Epithelial cell of prostate (primary cell): Measurements from ENCODE around the gene LACRT.

Experiments
- DNase-seq: peaks from one replicate; pipeline ENCODE4 v3.0.0-alpha.2; 2011; ENCODE audit warnings: low read depth, low spot score
- H3K27ac ChIP-seq: fragments of 450-650 bp; 2 replicates; pipeline ENCODE4 v1.5.1; 2017; ENCODE audit warnings: mild to moderate bottlenecking

The LACRT gene

DNA sequence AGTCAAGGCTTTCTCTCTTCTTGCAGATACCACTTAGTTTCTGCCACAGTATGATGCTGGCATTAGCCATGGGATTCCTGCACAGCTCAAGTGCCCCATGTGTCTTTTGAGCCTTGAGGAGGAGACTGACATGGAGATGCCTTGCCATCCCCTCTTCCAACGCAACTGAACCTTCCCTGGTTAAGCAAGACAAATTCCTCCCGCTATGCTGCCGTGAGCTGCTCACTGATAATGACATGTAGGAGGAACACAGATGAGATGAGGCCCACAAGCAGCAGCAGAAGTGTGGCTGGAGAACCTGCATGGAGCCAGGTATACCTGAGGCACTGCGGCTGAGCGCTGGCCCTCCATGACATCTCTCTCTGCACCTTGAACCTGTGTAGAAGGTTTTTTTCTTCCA is 30.8 kb downstream of the LACRT start:
- DNase-seq = no peak
- no peak overlapping the region for H3K27ac ChIP-seq

- no peak for DNase-seq
- no peak overlapping the region for H3K27ac ChIP-seq
These were observed 31.4 kb downstream of the LACRT start for GRCh38 chr12:54603173-54603814.

DNA sequence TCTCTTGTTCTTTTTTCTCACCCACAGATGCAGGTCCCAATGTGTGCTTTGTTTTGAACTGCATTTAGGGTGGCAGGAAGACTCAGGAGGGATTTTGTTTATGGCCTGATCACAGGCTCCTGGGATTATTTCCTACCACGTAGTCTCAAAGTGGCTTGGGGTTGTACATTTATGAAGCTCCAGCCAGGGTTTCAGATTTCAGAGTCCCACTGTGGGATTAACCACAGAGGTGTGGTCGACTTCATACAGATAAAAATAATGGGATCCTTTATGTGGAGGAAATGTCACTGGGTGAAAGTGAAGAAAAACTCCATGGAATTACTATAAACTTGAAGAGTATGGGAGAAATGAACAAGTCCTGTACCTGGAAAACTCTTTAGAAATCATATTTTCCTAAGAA is 32.0 kb downstream of the LACRT start:
- no peak overlapping the region for H3K27ac ChIP-seq
- DNase-seq = no peak

DNA sequence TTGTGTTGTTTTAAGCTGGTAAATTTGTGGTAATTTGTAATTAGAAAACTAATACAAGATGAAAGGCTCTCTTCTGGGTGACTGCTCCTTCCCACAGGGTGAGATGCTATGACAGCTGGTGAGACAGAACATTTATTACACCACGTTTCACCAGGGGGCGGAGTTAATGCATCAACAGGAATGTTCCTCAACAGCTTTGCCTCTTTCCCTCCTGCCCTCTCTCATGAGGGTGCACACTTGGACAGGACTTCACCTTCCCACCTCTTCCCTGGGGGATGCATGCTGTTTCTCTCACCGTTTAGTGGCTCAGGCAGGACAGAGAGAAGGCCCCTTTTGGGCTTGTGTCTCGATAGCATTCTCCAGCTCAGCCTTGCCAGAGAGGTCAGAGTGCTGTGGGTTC is 32.9 kb downstream of the LACRT start:
- no peak overlapping the region for H3K27ac ChIP-seq
- DNase-seq = no peak

GRCh38 chr12:54598970-54599369 is 35.7 kb downstream of the LACRT start:
- DNase-seq = no peak
- no peak overlapping the region for H3K27ac ChIP-seq

GRCh38 chr12:54596526-54596946 is 38.2 kb downstream of the LACRT start:
- no peak for DNase-seq

GRCh38 chr12:54595471-54595870 is 39.2 kb downstream of the LACRT start:
- no peak overlapping the region for H3K27ac ChIP-seq
- no peak for DNase-seq

More at GRCh38 chr12:54596526-54596946, 38.2 kb downstream of the LACRT start:
- H3K27ac ChIP-seq = no peak overlapping the region

GRCh38 chr12:54593725-54594124 is 41.0 kb downstream of the LACRT start:
- no peak overlapping the region for H3K27ac ChIP-seq
- DNase-seq = no peak

DNA sequence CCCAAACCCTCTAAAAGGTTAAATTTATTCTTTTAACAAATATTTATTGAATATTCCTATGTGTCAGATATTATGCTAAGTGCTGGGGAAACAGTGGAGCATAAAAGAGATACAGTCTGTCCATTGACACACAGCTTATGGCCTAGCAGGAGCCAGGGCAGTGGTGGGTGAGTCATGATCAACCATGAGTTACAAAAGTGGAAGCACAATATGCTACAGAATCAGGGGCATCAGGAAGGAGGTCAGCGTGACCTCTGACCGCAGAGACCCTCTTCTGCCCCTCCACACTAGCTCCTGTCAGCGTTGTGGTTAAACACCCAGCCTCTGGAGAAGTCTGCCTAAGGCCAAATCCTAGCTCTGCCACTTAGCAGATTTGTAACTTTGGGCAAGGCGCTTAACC is 41.6 kb downstream of the LACRT start:
- DNase-seq = no peak
- H3K27ac ChIP-seq = no peak overlapping the region

GRCh38 chr12:54592316-54592715 is 42.4 kb downstream of the LACRT start:
- H3K27ac ChIP-seq = no peak overlapping the region
- no peak for DNase-seq

DNA sequence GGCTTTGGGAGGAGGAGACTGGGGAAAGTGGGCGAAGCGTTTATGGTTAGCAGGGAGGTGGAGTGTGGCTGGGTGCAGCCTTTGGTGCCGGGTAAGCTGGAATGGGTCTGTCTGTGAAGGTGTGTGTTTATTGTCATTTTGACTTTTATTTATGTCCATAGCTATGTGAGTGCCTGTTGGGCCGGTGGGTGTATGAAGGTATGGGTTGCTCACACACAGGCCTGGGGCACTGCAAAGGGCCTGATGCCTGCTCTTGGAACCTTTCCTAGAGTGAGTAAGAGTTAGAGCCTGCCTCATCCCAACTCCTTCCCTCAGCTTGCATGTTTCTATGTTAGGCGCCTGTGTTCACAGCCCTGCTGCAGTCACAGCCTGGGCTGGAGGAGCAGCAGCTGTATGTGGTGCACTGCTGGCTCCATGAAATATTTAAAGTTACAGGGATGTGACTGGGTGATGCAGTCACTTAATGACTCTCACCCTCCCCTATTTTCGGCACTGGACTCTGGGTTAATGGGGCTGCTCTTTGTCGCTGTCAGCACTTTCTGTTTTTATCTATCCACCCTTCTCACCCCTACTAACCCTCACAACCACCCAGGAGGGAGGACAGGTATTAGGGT is 43.6 kb downstream of the LACRT start:
- H3K27ac ChIP-seq = no peak overlapping the region
- DNase-seq = no peak

DNA sequence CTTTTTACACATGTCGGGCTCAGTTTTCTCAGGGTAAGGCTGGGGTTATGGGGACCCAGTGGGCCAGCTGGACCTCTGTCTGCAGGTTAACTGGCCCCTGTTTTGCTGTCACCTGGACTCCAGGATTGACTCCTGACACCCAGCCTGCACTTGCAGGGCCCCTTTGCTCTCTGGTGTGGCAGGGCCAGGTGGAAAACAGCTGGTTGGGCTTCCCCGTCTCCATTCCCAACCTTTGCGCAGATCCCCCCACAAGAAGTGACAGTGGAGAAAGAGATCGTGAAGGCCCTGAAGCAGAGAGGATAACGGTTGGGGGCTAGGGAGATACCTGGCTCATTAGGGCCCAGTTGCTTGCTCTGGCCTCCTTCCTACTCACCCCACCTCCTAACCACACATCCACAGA is 44.7 kb downstream of the LACRT start:
- H3K27ac ChIP-seq = no peak overlapping the region
- no peak for DNase-seq

GRCh38 chr12:54588890-54589267 is 45.8 kb downstream of the LACRT start:
- H3K27ac ChIP-seq = no peak overlapping the region
- DNase-seq = no peak

DNA sequence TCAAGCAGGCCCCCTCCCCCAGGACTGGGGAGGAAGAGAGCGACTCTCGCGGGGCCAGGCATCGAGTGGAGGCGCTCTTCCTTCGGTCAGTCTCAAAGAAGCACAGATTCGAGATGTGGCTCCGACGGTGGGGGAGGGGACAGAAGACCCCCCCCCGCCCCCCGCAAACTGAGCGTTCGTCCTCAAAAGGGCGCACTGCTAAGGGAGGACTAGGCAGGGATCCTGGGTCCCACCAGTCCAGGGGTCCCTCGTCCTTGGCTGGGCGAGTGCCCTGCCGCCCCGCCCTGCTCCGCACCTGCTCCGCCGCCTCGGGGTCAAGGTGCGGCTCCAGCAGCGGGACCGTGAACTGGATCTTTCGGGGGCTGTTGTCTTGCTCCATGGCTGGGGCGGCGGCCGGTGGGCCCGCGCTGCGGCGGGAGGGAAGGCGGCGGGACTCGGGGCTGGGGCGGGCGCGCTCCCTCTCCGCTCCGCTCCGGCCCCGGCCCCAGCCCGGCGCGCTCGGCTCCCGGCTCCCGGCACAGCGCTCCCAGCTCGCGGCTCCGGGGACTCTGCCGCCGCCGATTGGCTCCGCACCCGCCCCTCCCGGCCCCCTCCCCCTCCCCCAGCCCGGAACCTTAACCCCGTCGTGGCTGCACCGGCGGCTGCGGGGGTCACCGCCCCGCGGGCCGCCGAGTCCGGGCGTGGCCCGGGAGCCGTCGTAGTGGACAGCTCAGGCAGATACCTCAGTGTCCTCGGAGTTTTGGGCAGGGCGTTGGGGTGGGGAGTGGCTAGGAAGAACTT is 46.4 kb downstream of the LACRT start, which contains the start of gene PPP1R1A:
Gene PPP1R1A, minus strand, starts transcription at position 550 of the 780 bp plus-strand sequence. Its CDS starts 171 bp downstream, at position 379.
- H3K27ac ChIP-seq = no peak within 1 kb of the TSS
- DNase-seq = no peak

- H3K27ac ChIP-seq = no peak overlapping the region
- DNase-seq = no peak
These were observed 47.3 kb downstream of the LACRT start for GRCh38 chr12:54587315-54587873.

DNA sequence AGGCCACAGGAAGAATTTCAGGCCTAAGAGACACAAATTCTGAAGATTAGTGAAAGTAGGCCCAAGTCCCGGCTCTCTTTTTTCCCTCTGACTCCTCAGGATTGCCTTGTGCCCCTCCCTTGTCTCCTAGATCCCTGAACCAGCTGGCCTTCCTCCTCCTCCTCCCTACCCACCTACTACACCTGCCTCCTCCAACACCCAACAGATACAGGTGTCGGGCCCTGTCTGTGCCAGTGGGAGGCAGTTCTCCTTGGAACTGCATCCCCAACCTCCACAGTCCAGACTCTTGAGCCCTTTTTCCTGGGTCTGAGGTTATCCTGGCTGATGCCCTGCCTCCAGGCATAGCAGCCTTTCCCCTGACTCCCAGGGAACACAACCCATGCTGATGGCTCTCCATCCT is 48.1 kb downstream of the LACRT start:
- DNase-seq = no peak
- H3K27ac ChIP-seq = no peak overlapping the region

DNA sequence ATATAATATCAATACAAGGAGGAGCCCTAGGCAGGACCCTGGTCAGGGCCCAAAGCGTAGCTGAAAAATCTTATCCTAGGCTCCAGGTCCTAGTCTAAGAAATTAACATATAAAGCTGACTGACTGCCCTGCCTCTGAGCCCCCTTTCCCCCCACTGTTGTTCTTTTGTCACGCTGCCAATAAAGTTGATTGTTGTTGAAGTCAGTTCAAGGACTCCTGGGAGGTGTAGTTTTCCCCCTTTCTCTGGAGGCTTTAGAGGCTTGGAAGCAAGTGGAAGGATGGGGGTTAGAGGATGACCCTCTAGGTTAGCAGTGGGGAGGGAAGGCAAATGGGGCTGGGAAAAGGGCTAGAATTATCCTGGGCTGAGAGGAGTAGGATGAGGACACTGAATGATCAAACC is 49.5 kb downstream of the LACRT start:
- H3K27ac ChIP-seq = no peak overlapping the region
- no peak for DNase-seq

DNA sequence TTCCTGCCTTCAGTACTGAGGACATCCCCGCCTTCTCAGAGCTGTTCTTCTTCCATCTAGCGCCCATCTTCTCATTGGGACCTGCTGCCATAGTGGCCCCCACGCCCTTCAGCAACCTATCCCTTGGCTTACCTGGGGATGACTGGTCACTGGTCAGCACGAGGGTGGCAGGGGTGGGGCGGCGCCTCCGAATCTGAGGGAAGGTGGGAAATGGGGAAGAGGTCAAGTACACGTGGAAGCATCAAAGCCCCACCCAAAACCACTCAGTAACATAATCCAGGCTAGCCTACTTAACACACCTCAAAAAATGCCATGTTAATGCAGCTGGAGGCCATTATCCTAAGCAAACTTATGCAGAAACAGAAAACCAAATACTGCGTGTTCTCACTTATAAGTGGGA is 50.6 kb downstream of the LACRT start:
- no peak for DNase-seq
- H3K27ac ChIP-seq = no peak overlapping the region

DNA sequence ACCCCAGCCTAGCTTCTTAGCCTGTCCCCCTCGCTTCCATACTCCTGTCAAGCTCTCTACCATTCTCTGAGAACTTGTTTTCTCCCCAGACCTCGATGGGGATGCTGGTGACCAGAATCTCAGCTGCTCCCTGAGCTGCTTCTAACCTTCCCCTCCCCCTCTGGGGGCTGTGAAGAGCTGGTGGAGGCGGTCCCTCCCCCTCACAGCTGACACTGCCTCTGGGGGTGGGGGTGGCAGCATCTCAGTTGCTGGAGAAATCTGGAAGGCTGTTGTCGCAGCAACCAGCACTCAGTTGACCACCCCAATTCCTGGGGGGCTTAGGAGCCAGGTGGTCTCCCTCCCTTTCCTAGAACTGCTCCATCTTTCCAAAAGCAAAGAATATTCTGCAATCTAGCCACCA is 51.0 kb downstream of the LACRT start:
- DNase-seq = no peak
- no peak overlapping the region for H3K27ac ChIP-seq

DNA sequence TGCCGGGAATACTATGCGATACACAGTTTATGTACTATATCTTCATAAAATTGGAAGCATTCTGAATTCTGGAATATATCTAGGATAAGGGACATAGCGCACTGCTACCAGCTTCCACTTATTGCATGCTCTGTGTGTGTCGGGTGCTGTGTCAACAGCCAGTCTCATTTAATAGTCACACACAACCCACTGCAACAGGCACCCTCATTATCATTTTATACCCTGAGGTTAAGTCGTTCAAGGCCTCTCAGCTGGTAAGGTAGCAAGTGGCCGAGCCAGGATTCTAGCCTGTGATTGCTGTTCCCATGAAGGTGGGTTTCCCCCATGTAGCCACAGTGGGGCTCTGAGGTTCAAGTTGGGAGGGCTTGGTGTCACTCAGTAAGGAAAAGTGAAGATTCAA is 53.3 kb downstream of the LACRT start:
- no peak overlapping the region for H3K27ac ChIP-seq
- no peak for DNase-seq
